Hepatocyte (in vitro differentiated cells): ENCODE results near the gene GFPT2. TPM values are rescaled to one million over a fixed set of nuclear protein-coding genes. Genes with fewer than 3 reads are reported as not detected.

Source experiments
- DNase-seq: peaks from one replicate; pipeline ENCODE4 v3.0.0-alpha.2; 2016; ENCODE audit warnings: low spot score
- H2AFZ ChIP-seq: fragments of 200-600 bp; sonication (generic); 2 replicates; pipeline ENCODE4 v1.6.0; 2016; ENCODE audit warnings: antibody characterized with exemption, mild to moderate bottlenecking
- H3K27ac ChIP-seq: fragments of 200-600 bp; sonication (generic); 2 replicates; pipeline ENCODE4 v1.5.1; 2016; ENCODE audit warnings: mild to moderate bottlenecking
- H3K27me3 ChIP-seq: fragments of 200-600 bp; sonication (generic); 2 replicates; pipeline ENCODE4 v1.6.1; 2016
- H3K36me3 ChIP-seq: fragments of 200-600 bp; sonication (generic); replicated peaks from 2 replicates; pipeline ENCODE4 v1.5.1; 2016; ENCODE audit warnings: low read depth; ENCODE audit not compliant: insufficient read depth
- H3K4me1 ChIP-seq: fragments of 200-600 bp; sonication (generic); 2 replicates; pipeline ENCODE4 v1.5.1; 2016; ENCODE audit warnings: mild to moderate bottlenecking, moderate library complexity; ENCODE audit not compliant: insufficient read depth
- H3K4me2 ChIP-seq: fragments of 200-600 bp; sonication (generic); 2 replicates; pipeline ENCODE4 v1.6.0; 2016
- H3K4me3 ChIP-seq: fragments of 200-600 bp; sonication (generic); 2 replicates; pipeline ENCODE4 v1.5.1; 2016; ENCODE audit warnings: mild to moderate bottlenecking
- H3K79me2 ChIP-seq: fragments of 200-600 bp; sonication (generic); 2 replicates; pipeline ENCODE4 v1.6.0; 2017; ENCODE audit warnings: mild to moderate bottlenecking
- H3K9me2 ChIP-seq: fragments of 200-600 bp; sonication (generic); replicated peaks from 2 replicates; pipeline ENCODE4 v1.6.0; 2017; ENCODE audit warnings: mild to moderate bottlenecking; ENCODE audit not compliant: insufficient read depth
- H3K9me3 ChIP-seq: fragments of 200-600 bp; sonication (generic); 2 replicates; pipeline ENCODE4 v1.5.1; 2016; ENCODE audit warnings: low read depth, mild to moderate bottlenecking
- H4K20me1 ChIP-seq: fragments of 200-600 bp; sonication (generic); 2 replicates; pipeline ENCODE4 v1.6.0; 2016; ENCODE audit warnings: mild to moderate bottlenecking; ENCODE audit not compliant: insufficient read depth, poor library complexity, severe bottlenecking
- CTCF ChIP-seq: fragments of 200-600 bp; sonication (generic); IDR thresholded peaks from 2 replicates; pipeline ENCODE4 v1.5.1; 2016; ENCODE audit warnings: antibody characterized with exemption, mild to moderate bottlenecking; ENCODE audit not compliant: poor library complexity
- EZH2 ChIP-seq: fragments of 200-600 bp; sonication (generic); IDR thresholded peaks from 2 replicates; pipeline ENCODE4 v1.6.1; 2016; ENCODE audit warnings: antibody characterized with exemption, mild to moderate bottlenecking, borderline replicate concordance
- EZH2phosphoT487 ChIP-seq: fragments of 200-600 bp; sonication (generic); IDR thresholded peaks from one replicate; pipeline ENCODE4 v1.6.1; 2018; ENCODE audit warnings: antibody characterized with exemption, mild to moderate bottlenecking, low read depth, moderate library complexity; ENCODE audit not compliant: unreplicated experiment, severe bottlenecking
- WGBS: methylation state at CpG from one replicate; pipeline ENCODE4 v1.1.6; 2016; ENCODE audit warnings: low lambda C conversion rate; ENCODE audit errors: missing lambda C conversion rate; 5-methylcytosine and 5-hydroxymethylcytosine counted together
- polyA plus RNA-seq: library from polyadenylated mRNA; unstranded; fragments of >200 nt; fragmentation: Nextera tagmentation; extraction: Ambion mirVana; gene quantifications from 2 replicates; pipeline ENCODE4 v1.2.1, GENCODE V29; 2016
- total RNA-seq: library from RNA; depleted of rRNA; stranded (reverse); fragments of >200 nt; gene quantifications from 2 replicates; pipeline ENCODE4 v1.2.3, GENCODE V29; 2014

The GFPT2 gene
- total and polyA plus RNA-seq, 2 experiments from 2014 or later = 15.9 to 44.6 TPM

- 93% methylated on average over 11 of the region's 11 CpGs for WGBS
- H2AFZ ChIP-seq = no peak overlapping the region
- no peaks in the 10 kb centered on the region for H3K27me3 ChIP-seq
- H3K79me2 ChIP-seq = no peaks in the 10 kb centered on the region
- H4K20me1 ChIP-seq = no peaks in the 10 kb centered on the region
- H3K36me3 ChIP-seq = no peaks in the 10 kb centered on the region
- H3K4me3 ChIP-seq = no peak overlapping the region
- H3K4me2 ChIP-seq = no peak overlapping the region
- H3K4me1 ChIP-seq = no peaks in the 10 kb centered on the region
- DNase-seq = no peak
- H3K9me3 ChIP-seq = no peaks in the 10 kb centered on the region
- H3K27ac ChIP-seq = no peak overlapping the region
- TF ChIP-seq EZH2phosphoT487 (no peak), EZH2 (no peak), CTCF (no peak)
- no peaks in the 10 kb centered on the region for H3K9me2 ChIP-seq
Observed at GRCh38 chr5:180311216-180311615, 41.9 kb downstream of the GFPT2 start.

- no peak for TF ChIP-seq EZH2
- no peak for TF ChIP-seq CTCF
- no peak for TF ChIP-seq EZH2phosphoT487
- no peaks in the 10 kb centered on the region for H3K36me3 ChIP-seq
- no peaks in the 10 kb centered on the region for H4K20me1 ChIP-seq
- 98% methylated on average over 7 of the region's 8 CpGs for WGBS
- H3K4me2 ChIP-seq = no peak overlapping the region
- no peaks in the 10 kb centered on the region for H3K27me3 ChIP-seq
- H3K4me1 ChIP-seq = no peaks in the 10 kb centered on the region
- H3K4me3 ChIP-seq = no peak overlapping the region
- H3K79me2 ChIP-seq = no peaks in the 10 kb centered on the region
- no peak overlapping the region for H3K27ac ChIP-seq
- DNase-seq = no peak
- no peaks in the 10 kb centered on the region for H3K9me3 ChIP-seq
- H3K9me2 ChIP-seq = no peaks in the 10 kb centered on the region
- H2AFZ ChIP-seq = no peak overlapping the region
Observed at GRCh38 chr5:180306796-180307195, 46.3 kb downstream of the GFPT2 start.

GRCh38 chr5:180305481-180305880 is 47.7 kb downstream of the GFPT2 start:
- Histone ChIP-seq H3K9me3 (no peaks in the 10 kb centered on the region), H3K36me3 (no peaks in the 10 kb centered on the region), H3K4me2 (no peak overlapping the region), H4K20me1 (no peaks in the 10 kb centered on the region), H2AFZ (no peak overlapping the region), H3K79me2 (no peaks in the 10 kb centered on the region), H3K4me1 (no peaks in the 10 kb centered on the region), H3K27me3 (no peaks in the 10 kb centered on the region), H3K9me2 (no peaks in the 10 kb centered on the region), H3K27ac (no peak overlapping the region), H3K4me3 (no peak overlapping the region)
- DNase-seq = no peak
- TF ChIP-seq EZH2phosphoT487 (no peak), CTCF (no peak), EZH2 (no peak)
- WGBS = 84% methylated on average over 12 of the region's 12 CpGs
